CD4-positive, CD25-positive, alpha-beta regulatory T cell (primary cell): ENCODE measurements around the gene ORM1. TPM values are rescaled to one million over a fixed set of nuclear protein-coding genes. Genes with fewer than 3 reads are reported as not detected.
A peak's percentile ranks its signal among the peaks of the same experiment; 100 is the strongest.

Source experiments
- ATAC-seq, 2 donors: fragments of 150-1000 bp; cut with Tn5 transposase; one replicate each; pipeline ENCODE4 v1.10.0; 2021; ENCODE audit warnings: low read depth in 2 of 2, moderate number of reproducible peaks in 2 of 2, moderate library complexity in 1 of 2
- DNase-seq, 3 donors: peaks; one replicate each; pipeline versions ENCODE4 v3.0.0 to v3.0.0-alpha.2; 2012 to 2022; ENCODE audit warnings: mixed read lengths in 1 of 3
- H3K27ac ChIP-seq: one replicate; pipeline ENCODE4 v1.7.0; 2013; ENCODE audit warnings: mild to moderate bottlenecking, low read length; ENCODE audit not compliant: insufficient read depth, poor library complexity, severe bottlenecking
- H3K27me3 ChIP-seq: one replicate; pipeline ENCODE4 v1.7.0; 2013; ENCODE audit warnings: low read length; ENCODE audit not compliant: control insufficient read depth, insufficient read depth
- H3K36me3 ChIP-seq: one replicate; pipeline ENCODE4 v1.7.0; 2013; ENCODE audit warnings: mild to moderate bottlenecking, low read length, moderate library complexity; ENCODE audit not compliant: control insufficient read depth, insufficient read depth
- H3K4me1 ChIP-seq: 2 replicates; pipeline ENCODE4 v1.7.0; 2013; ENCODE audit warnings: mild to moderate bottlenecking, low read length; ENCODE audit not compliant: insufficient read depth, control insufficient read depth, poor library complexity, severe bottlenecking
- H3K4me3 ChIP-seq: one replicate; pipeline ENCODE4 v1.7.0; 2013; ENCODE audit warnings: low read depth, mild to moderate bottlenecking, low read length, moderate library complexity
- H3K9me3 ChIP-seq, 2 experiments: 1 replicate in 1 of 2; 2 replicates in 1 of 2; pipeline ENCODE4 v1.7.0; 2013; ENCODE audit warnings: low read length in 2 of 2, mild to moderate bottlenecking in 1 of 2, moderate library complexity in 1 of 2; ENCODE audit not compliant: control insufficient read depth in 2 of 2
- H3K27ac Mint-ChIP-seq, 3 donors: one replicate each; pipeline ENCODE4 v1.8.0; 2020 to 2022; ENCODE audit warnings: mild to moderate bottlenecking in 3 of 3, mixed read lengths in 3 of 3, moderate library complexity in 2 of 3
- H3K27me3 Mint-ChIP-seq: one replicate; pipeline ENCODE4 v1.8.0; 2022; ENCODE audit warnings: mild to moderate bottlenecking, mixed read lengths
- H3K36me3 Mint-ChIP-seq: one replicate; pipeline ENCODE4 v1.8.0; 2020; ENCODE audit warnings: mixed read lengths
- H3K4me1 Mint-ChIP-seq, 4 donors: one replicate each; pipeline ENCODE4 v1.8.0; 2020 to 2022; ENCODE audit warnings: mixed read lengths in 4 of 4, mild to moderate bottlenecking in 1 of 4
- H3K4me3 Mint-ChIP-seq, 4 donors: one replicate each; pipeline ENCODE4 v1.8.0; 2020 to 2022; ENCODE audit warnings: mild to moderate bottlenecking in 4 of 4, mixed read lengths in 4 of 4, moderate library complexity in 3 of 4
- H3K9me3 Mint-ChIP-seq, 7 donors: one replicate each; pipeline ENCODE4 v1.8.0; 2020 to 2022; ENCODE audit warnings: mixed read lengths in 7 of 7, mild to moderate bottlenecking in 3 of 7, moderate library complexity in 2 of 7
- polyA plus RNA-seq, 4 donors: library from polyadenylated mRNA; unstranded; fragments of 300-500 nt; fragmentation: Illumina TruSeq; gene quantifications; one replicate each; pipeline ENCODE4 v1.2.3, GENCODE V29; 2021
- total RNA-seq: library from RNA; stranded (reverse); gene quantifications from one replicate; pipeline ENCODE4 v1.2.3, GENCODE V29; 2022

The ORM1 gene
- total and polyA plus RNA-seq, 5 donors from 2014 or later = not detected

- Histone ChIP-seq H3K9me3 (no peaks in the 10 kb centered on the region), H3K27ac (peak overlapping the region; percentile 98), H3K27me3 (no peaks in the 10 kb centered on the region), H3K4me3 (peak overlapping the region; percentile 7), H3K4me1 (peaks cover 99% of the 10 kb centered on the region), H3K36me3 (peaks cover 73% of the 10 kb centered on the region)
- DNase-seq (no peak), ATAC-seq (no peak)
- Mint-ChIP-seq H3K27me3 (no peaks in the 10 kb centered on the region), H3K36me3 (peaks cover 46% of the 10 kb centered on the region), H3K9me3 (peaks cover 0 to 2% (median 0%) of the 10 kb centered on the region in 7 donors), H3K4me1 (peaks cover 22 to 96% (median 68%) of the 10 kb centered on the region in 4 donors), H3K27ac (peak overlapping the region; percentile 38 to 94 (median 88)), H3K4me3 (peak overlapping the region; percentile 12 to 93 (median 72))
These were observed 47.5 kb downstream of the ORM1 start for GRCh38 chr9:114370251-114370967.

- DNase-seq = no peak
- peaks cover 50% of the 10 kb centered on the region for H3K36me3 Mint-ChIP-seq
These were observed 48.0 kb downstream of the ORM1 start for GRCh38 chr9:114370968-114371320.

GRCh38 chr9:114371343-114371944 lies 48.5 kb downstream of the ORM1 start:
- ATAC-seq (no peak), DNase-seq (no peak)
- H3K27me3 Mint-ChIP-seq = no peaks in the 10 kb centered on the region
- no peaks in the 10 kb centered on the region for H3K27me3 ChIP-seq
- peaks cover 22 to 93% (median 64%) of the 10 kb centered on the region in 4 donors for H3K4me1 Mint-ChIP-seq
- H3K9me3 ChIP-seq = no peaks in the 10 kb centered on the region
- H3K27ac ChIP-seq = peak overlapping the region; percentile 98
- peaks cover 96% of the 10 kb centered on the region for H3K4me1 ChIP-seq
- peak overlapping the region; percentile 72 for H3K4me3 ChIP-seq
- peak overlapping the region; percentile 89 to 93 (median 92) for H3K27ac Mint-ChIP-seq
- peaks cover 0 to 2% (median 0%) of the 10 kb centered on the region in 7 donors for H3K9me3 Mint-ChIP-seq
- peak overlapping the region; percentile 87 to 90 (median 88) for H3K4me3 Mint-ChIP-seq
- H3K36me3 Mint-ChIP-seq = peaks cover 47% of the 10 kb centered on the region
- peaks cover 72% of the 10 kb centered on the region for H3K36me3 ChIP-seq

More at GRCh38 chr9:114370968-114371320, 48.0 kb downstream of the ORM1 start:
- peaks cover 97% of the 10 kb centered on the region for H3K4me1 ChIP-seq
- H3K4me3 ChIP-seq = peak overlapping the region; percentile 72
- no peak for ATAC-seq
- Mint-ChIP-seq H3K27me3 (no peaks in the 10 kb centered on the region), H3K9me3 (peaks cover 0 to 2% (median 0%) of the 10 kb centered on the region in 7 donors), H3K27ac (peak overlapping the region; percentile 89 to 93 (median 89)), H3K4me1 (peaks cover 22 to 96% (median 68%) of the 10 kb centered on the region in 4 donors), H3K4me3 (peak overlapping the region; percentile 56 to 90 (median 88))
- H3K27me3 ChIP-seq = no peaks in the 10 kb centered on the region
- H3K36me3 ChIP-seq = peaks cover 69% of the 10 kb centered on the region
- peak overlapping the region; percentile 98 for H3K27ac ChIP-seq
- H3K9me3 ChIP-seq = no peaks in the 10 kb centered on the region

- H3K36me3 ChIP-seq = peaks cover 72% of the 10 kb centered on the region
- DNase-seq (peak; percentile 31 to 87 (median 61)), ATAC-seq (peak; percentile 44 to 45)
- H3K27ac Mint-ChIP-seq = peak overlapping the region; percentile 92 to 93 (median 92)
- H3K9me3 ChIP-seq = no peaks in the 10 kb centered on the region
- peak overlapping the region; percentile 87 to 90 (median 88) for H3K4me3 Mint-ChIP-seq
- peaks cover 0 to 2% (median 0%) of the 10 kb centered on the region in 7 donors for H3K9me3 Mint-ChIP-seq
- no peaks in the 10 kb centered on the region for H3K27me3 ChIP-seq
- peak overlapping the region; percentile 72 for H3K4me3 ChIP-seq
- peak overlapping the region; percentile 98 for H3K27ac ChIP-seq
- H3K4me1 ChIP-seq = peaks cover 96% of the 10 kb centered on the region
- peaks cover 16 to 92% (median 59%) of the 10 kb centered on the region in 4 donors for H3K4me1 Mint-ChIP-seq
- no peaks in the 10 kb centered on the region for H3K27me3 Mint-ChIP-seq
- peaks cover 45% of the 10 kb centered on the region for H3K36me3 Mint-ChIP-seq
These were observed 49.3 kb downstream of the ORM1 start for GRCh38 chr9:114371973-114372917.

- ATAC-seq (peak; percentile 94), DNase-seq (peak; percentile 70 to 97 (median 88))
- peak overlapping the region; percentile 72 for H3K4me3 ChIP-seq
- H3K27me3 Mint-ChIP-seq = no peaks in the 10 kb centered on the region
- H3K9me3 ChIP-seq = no peaks in the 10 kb centered on the region
- H3K36me3 ChIP-seq = peaks cover 72% of the 10 kb centered on the region
- H3K4me3 Mint-ChIP-seq = peak overlapping the region; percentile 87 to 90 (median 88)
- H3K27me3 ChIP-seq = no peaks in the 10 kb centered on the region
- peaks cover 20 to 92% (median 62%) of the 10 kb centered on the region in 4 donors for H3K4me1 Mint-ChIP-seq
- peaks cover 0 to 2% (median 0%) of the 10 kb centered on the region in 7 donors for H3K9me3 Mint-ChIP-seq
- peaks cover 96% of the 10 kb centered on the region for H3K4me1 ChIP-seq
- H3K36me3 Mint-ChIP-seq = peaks cover 51% of the 10 kb centered on the region
- peak overlapping the region; percentile 98 for H3K27ac ChIP-seq
- H3K27ac Mint-ChIP-seq = peak overlapping the region; percentile 92 to 96 (median 93)
These were observed 50.1 kb downstream of the ORM1 start for GRCh38 chr9:114372921-114373448.

GRCh38 chr9:114373960-114374730 lies 51.2 kb downstream of the ORM1 start:
- peak overlapping the region; percentile 98 for H3K27ac ChIP-seq
- H3K36me3 ChIP-seq = peaks cover 72% of the 10 kb centered on the region
- H3K9me3 Mint-ChIP-seq = peaks cover 0 to 2% (median 0%) of the 10 kb centered on the region in 7 donors
- H3K4me1 ChIP-seq = peaks cover 97% of the 10 kb centered on the region
- peaks cover 24 to 94% (median 66%) of the 10 kb centered on the region in 4 donors for H3K4me1 Mint-ChIP-seq
- no peaks in the 10 kb centered on the region for H3K27me3 ChIP-seq
- ATAC-seq (no peak), DNase-seq (no peak)
- peak overlapping the region; percentile 78 to 92 (median 84) for H3K27ac Mint-ChIP-seq
- H3K9me3 ChIP-seq = no peaks in the 10 kb centered on the region
- H3K4me3 Mint-ChIP-seq = peak overlapping the region; percentile 10 to 89 (median 39)
- peaks cover 58% of the 10 kb centered on the region for H3K36me3 Mint-ChIP-seq
- H3K4me3 ChIP-seq = peak overlapping the region; percentile 47
- H3K27me3 Mint-ChIP-seq = no peaks in the 10 kb centered on the region
